D721Med (cell line): ENCODE measurements around the gene TLCD3A.
"Not testable (repeated sequence)": the region's sequence is repeated elsewhere in the genome, so short reads cannot be mapped to it uniquely, and the experiment has no call there.

Source experiments
- DNase-seq: peaks from one replicate; pipeline ENCODE4 v3.0.0; 2011; ENCODE audit warnings: low spot score; ENCODE audit not compliant: insufficient read length
- FAIRE-seq: peaks from 2 replicates; lab custom pipeline; 2011; peaks lifted over from hg19 to GRCh38; lab: Jason Lieb, UNC
- TF ChIP-seq, protein P1 (sequence below): IDR thresholded peaks from 2 replicates; pipeline ENCODE4 v1.5.1; 2012; ENCODE audit warnings: mild to moderate bottlenecking, control low read depth; ENCODE audit not compliant: insufficient read depth; ENCODE audit errors: missing control alignments

TLCD3A gene

GRCh38 chr17:742147-742793, 9.9 kb downstream of the TLCD3A start:
- DNase-seq (no peak), FAIRE-seq (no peak)
- TF ChIP-seq, protein P1, sequence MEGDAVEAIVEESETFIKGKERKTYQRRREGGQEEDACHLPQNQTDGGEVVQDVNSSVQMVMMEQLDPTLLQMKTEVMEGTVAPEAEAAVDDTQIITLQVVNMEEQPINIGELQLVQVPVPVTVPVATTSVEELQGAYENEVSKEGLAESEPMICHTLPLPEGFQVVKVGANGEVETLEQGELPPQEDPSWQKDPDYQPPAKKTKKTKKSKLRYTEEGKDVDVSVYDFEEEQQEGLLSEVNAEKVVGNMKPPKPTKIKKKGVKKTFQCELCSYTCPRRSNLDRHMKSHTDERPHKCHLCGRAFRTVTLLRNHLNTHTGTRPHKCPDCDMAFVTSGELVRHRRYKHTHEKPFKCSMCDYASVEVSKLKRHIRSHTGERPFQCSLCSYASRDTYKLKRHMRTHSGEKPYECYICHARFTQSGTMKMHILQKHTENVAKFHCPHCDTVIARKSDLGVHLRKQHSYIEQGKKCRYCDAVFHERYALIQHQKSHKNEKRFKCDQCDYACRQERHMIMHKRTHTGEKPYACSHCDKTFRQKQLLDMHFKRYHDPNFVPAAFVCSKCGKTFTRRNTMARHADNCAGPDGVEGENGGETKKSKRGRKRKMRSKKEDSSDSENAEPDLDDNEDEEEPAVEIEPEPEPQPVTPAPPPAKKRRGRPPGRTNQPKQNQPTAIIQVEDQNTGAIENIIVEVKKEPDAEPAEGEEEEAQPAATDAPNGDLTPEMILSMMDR, result no peak

DNA sequence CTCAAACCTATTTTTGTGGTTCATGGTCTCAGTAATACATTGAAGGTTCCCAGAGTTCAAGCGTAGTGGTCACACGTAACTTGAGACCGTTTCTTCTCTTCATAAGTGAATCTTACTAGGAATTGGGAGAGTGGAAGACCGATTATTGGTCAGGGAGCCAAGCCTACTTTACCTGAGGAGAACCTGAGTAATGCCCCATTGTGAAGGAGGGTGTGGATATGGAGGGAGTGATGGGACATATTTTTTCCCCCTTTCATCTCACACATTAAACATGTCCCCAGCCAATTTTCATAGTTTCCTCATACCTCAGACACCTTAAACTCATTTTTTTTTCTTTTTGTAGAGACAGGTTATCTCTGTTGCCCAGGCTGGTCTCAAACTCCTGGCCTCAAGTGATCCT, 10.7 kb downstream of the TLCD3A start:
- DNase-seq (no peak), FAIRE-seq (no peak)
- TF ChIP-seq, protein P1, result no peak

- no peak for FAIRE-seq
- TF ChIP-seq, protein P1, result no peak
Observed at GRCh38 chr17:744937-745336, 12.5 kb downstream of the TLCD3A start.

DNA sequence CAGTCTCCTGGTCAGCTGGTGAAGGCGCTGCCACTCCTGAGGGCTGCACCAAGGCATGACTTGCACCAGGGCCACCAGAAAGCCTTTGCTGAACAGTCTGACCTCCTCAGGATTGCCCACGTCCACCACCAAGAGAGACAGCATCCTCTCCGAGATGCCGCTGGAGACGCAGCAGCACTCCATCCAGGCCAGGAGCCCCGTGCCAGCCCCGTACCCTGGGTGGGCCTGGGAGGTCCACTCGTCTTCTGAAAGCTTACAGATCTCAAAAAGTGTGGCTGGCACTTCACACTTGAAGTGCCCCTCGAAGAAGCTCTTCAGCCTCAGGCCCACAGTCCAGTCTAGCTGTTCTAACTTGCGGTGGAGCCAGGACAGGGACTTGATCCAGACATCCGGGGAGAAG, 13.0 kb downstream of the TLCD3A start:
- no peak for DNase-seq
- FAIRE-seq, result no peak
- TF ChIP-seq, protein P1, result no peak

More at GRCh38 chr17:744937-745336, 12.5 kb downstream of the TLCD3A start:
- DNase-seq, result no peak

DNA sequence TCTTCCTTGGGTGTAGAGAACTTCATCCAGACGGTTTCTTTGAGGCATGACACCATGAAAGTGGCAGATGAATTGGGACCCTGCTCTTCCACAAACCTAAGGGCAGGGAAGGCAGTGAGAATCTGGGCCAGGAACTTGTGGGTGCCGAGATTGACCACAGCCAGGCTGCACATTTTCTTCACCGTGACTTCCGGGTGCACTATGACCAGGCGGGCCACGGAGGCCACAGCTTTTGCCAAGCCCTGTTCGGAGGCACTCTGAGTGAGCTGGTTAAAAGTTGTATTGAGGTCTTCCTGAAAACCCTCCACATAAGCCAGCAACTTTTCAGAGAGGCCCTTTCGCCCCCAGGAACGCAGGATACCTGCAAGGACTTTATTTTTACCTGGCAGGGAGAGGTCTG, 13.8 kb downstream of the TLCD3A start:
- TF ChIP-seq, protein P1, result no peak
- no peak for DNase-seq
- FAIRE-seq, result no peak

GRCh38 chr17:746783-747629, 14.6 kb downstream of the TLCD3A start:
- TF ChIP-seq, protein P1, result no peak
- no peak for DNase-seq
- FAIRE-seq, result no peak

- FAIRE-seq, DNase-seq: not testable (repeated sequence)
Observed at GRCh38 chr17:748604-749003, 16.2 kb downstream of the TLCD3A start.

- not testable (repeated sequence) for FAIRE-seq, DNase-seq
Observed at GRCh38 chr17:749359-749758, 17.0 kb downstream of the TLCD3A start.
